Naive thymus-derived CD4-positive, alpha-beta T cell (primary cell): ENCODE measurements around the gene GMPPA. TPM values are rescaled to one million over a fixed set of nuclear protein-coding genes. Genes with fewer than 3 reads are reported as not detected.

Source experiments
- ATAC-seq: fragments of 150-1000 bp; cut with Tn5 transposase; 2 replicates; pipeline ENCODE4 v1.10.0; 2021; ENCODE audit warnings: mild to moderate bottlenecking, moderate library complexity
- CTCF ChIA-PET: fragments of 350-600 bp; sonication (Branson Sonifier 250); formaldehyde crosslinking; loops from one replicate; lab custom pipeline; 2021; ENCODE audit warnings: antibody characterized with exemption; lab: Charles Lee
- POLR2A ChIA-PET: fragments of 350-600 bp; sonication (Branson Sonifier 250); formaldehyde crosslinking; loops from one replicate; lab custom pipeline; 2021; ENCODE audit warnings: antibody characterized with exemption, inconsistent platforms; lab: Charles Lee
- DNase-seq, 9 donors: peaks; one replicate each; pipeline versions ENCODE4 v3.0.0 to v3.0.0-alpha.2; 2020 to 2022; ENCODE audit warnings: mixed read lengths in 1 of 9
- H3K27ac ChIP-seq: one replicate; pipeline ENCODE4 v1.7.0; 2013; ENCODE audit warnings: mild to moderate bottlenecking, low read depth, low read length, moderate library complexity
- H3K27me3 ChIP-seq, 2 donors: one replicate each; pipeline ENCODE4 v1.7.0; 2013; ENCODE audit warnings: low read length in 2 of 2, mild to moderate bottlenecking in 2 of 2, moderate library complexity in 2 of 2; ENCODE audit not compliant: control insufficient read depth in 2 of 2, insufficient read depth in 2 of 2
- H3K36me3 ChIP-seq, 3 experiments: 1 replicate in 2 of 3; 2 replicates in 1 of 3; pipeline ENCODE4 v1.7.0; 2013; ENCODE audit warnings: low read length in 3 of 3, mild to moderate bottlenecking in 3 of 3, moderate library complexity in 1 of 3; ENCODE audit not compliant: insufficient read depth in 3 of 3, control insufficient read depth in 2 of 3
- H3K4me1 ChIP-seq, 2 donors: one replicate each; pipeline ENCODE4 v1.7.0; 2013; ENCODE audit warnings: low read length in 2 of 2, mild to moderate bottlenecking in 2 of 2, moderate library complexity in 1 of 2; ENCODE audit not compliant: control insufficient read depth in 2 of 2, insufficient read depth in 2 of 2
- H3K4me3 ChIP-seq: 2 replicates; pipeline ENCODE4 v1.7.0; 2013; ENCODE audit warnings: mild to moderate bottlenecking, low read length
- H3K9me3 ChIP-seq, 3 experiments: 1 replicate in 2 of 3; 2 replicates in 1 of 3; pipeline ENCODE4 v1.7.0; 2013; ENCODE audit warnings: low read length in 3 of 3; ENCODE audit not compliant: control insufficient read depth in 2 of 3
- H3K27ac Mint-ChIP-seq, 9 donors: one replicate each; pipeline ENCODE4 v1.8.0; 2020 to 2022; ENCODE audit warnings: mixed read lengths in 9 of 9, mild to moderate bottlenecking in 8 of 9, moderate library complexity in 5 of 9, inconsistent platforms in 2 of 9
- H3K27me3 Mint-ChIP-seq, 5 donors: one replicate each; pipeline ENCODE4 v1.8.0; 2021 to 2022; ENCODE audit warnings: mixed read lengths in 5 of 5, mild to moderate bottlenecking in 1 of 5
- H3K36me3 Mint-ChIP-seq, 5 donors: one replicate each; pipeline ENCODE4 v1.8.0; 2020 to 2022; ENCODE audit warnings: mixed read lengths in 5 of 5, mild to moderate bottlenecking in 3 of 5, inconsistent platforms in 1 of 5
- H3K4me1 Mint-ChIP-seq, 7 donors: one replicate each; pipeline ENCODE4 v1.8.0; 2020 to 2022; ENCODE audit warnings: mixed read lengths in 7 of 7, mild to moderate bottlenecking in 3 of 7, inconsistent platforms in 1 of 7
- H3K4me3 Mint-ChIP-seq, 10 donors: one replicate each; pipeline ENCODE4 v1.8.0; 2020 to 2022; ENCODE audit warnings: mild to moderate bottlenecking in 10 of 10, mixed read lengths in 10 of 10, moderate library complexity in 6 of 10, inconsistent platforms in 2 of 10
- H3K9me3 Mint-ChIP-seq, 11 donors: one replicate each; pipeline ENCODE4 v1.8.0; 2020 to 2022; ENCODE audit warnings: mixed read lengths in 11 of 11, mild to moderate bottlenecking in 4 of 11, inconsistent platforms in 1 of 11, moderate library complexity in 1 of 11
- intact Hi-C, 2 donors: fragments of 100-400 bp; cut with micrococcal nuclease; formaldehyde crosslinking; loops; one replicate each; pipeline ENCODE4 v1.15.1; 2023
- polyA plus RNA-seq, 2 donors: library from polyadenylated mRNA; unstranded; fragments of 300-500 nt; fragmentation: Illumina TruSeq; gene quantifications; one replicate each; pipeline ENCODE4 v1.2.3, GENCODE V29; 2021
- total RNA-seq, 6 experiments: library from RNA in 5 of 6; stranded (reverse) in 5 of 6; gene quantifications; 1 replicate in 5 of 6; 2 replicates in 1 of 6; pipeline ENCODE4 v1.2.3 and lab custom pipeline; 2021 to 2026

The GMPPA gene
- total and polyA plus RNA-seq, 7 experiments from 2014 or later: 11.8 to 58.3 (median 28.1) TPM

DNA sequence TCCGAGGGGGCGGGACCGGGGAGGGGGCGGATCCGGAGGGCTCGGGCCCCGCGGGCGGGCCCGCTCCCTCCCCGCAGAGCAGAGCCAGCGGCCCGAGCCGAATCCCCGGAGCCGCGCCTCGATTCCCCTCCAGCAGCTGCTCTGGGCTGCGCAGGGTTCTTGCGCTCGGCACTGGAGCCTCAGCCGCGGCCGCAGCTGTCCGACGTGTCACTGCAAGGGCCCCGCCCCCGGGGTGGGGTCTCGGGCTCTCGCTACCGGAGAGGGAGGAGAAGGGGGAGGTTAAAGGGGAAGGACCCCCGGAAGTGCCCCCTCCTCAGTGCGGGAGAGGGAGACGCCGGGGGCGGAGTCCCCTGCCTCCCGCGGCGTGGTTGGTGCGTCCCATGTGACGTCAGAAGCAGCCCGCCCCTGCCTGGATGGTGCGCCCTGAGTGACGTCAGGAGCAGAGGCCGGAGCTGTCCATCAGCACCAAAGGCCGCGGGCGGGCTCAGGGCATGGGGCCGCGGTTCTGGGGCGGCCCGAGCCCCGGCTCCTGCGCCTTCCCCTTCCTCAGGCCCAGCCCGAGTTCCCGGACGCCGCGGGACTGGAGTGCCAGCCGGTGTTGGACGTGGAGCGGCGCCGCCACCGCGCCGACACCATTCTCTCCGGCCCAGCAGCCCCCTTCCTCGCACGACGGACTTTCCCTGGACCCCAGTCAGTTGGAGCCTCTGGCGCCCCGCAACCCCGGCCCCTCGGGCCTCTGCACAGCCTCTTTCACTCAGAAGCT is 45.1 kb downstream of the GMPPA start, which contains the start of the genes CHPF and TMEM198:
Gene CHPF (minus strand): TSS at position 214 of the 763 bp plus-strand sequence. CDS start 271 bp downstream, outside the sequence.
Gene TMEM198 (plus strand): TSS at position 433 of the 763 bp plus-strand sequence. CDS start 700 bp downstream, outside the sequence.
- H3K36me3 Mint-ChIP-seq: peaks cover 0 to 4% (median 0%) of the 10 kb centered on the region in 5 donors
- H3K27me3 Mint-ChIP-seq: peaks cover 0 to 18% (median 11%) of the 10 kb centered on the region in 5 donors
- H3K36me3 ChIP-seq: no peaks in the 10 kb centered on the region
- H3K9me3 Mint-ChIP-seq: peaks cover 0 to 3% (median 0%) of the 10 kb centered on the region in 11 donors
- H3K27ac Mint-ChIP-seq: peak within 1 kb of the TSS; percentile 71 to 90 (median 78)
- H3K4me3 ChIP-seq: peak within 1 kb of the TSS; percentile 51
- intact Hi-C loops: loop anchor here (1.0 to 5.0 kb wide), 18 partner anchors 9 to 1931 kb away; partner anchors contain the start of genes CNPPD1 (in 2 of the 2), DNAJB2 (in 2 of the 2), GMPPA (in 2 of the 2) and STK11IP (in 2 of the 2)
- peak within 1 kb of the TSS; percentile 83 to 95 (median 90) for H3K4me3 Mint-ChIP-seq
- H3K27me3 ChIP-seq: no peaks in the 10 kb centered on the region
- peak within 1 kb of the TSS; percentile 78 for H3K27ac ChIP-seq
- peaks cover 18 to 30% (median 25%) of the 10 kb centered on the region in 7 donors for H3K4me1 Mint-ChIP-seq
- peaks cover 10 to 12% of the 10 kb centered on the region in 2 donors for H3K4me1 ChIP-seq
- ATAC-seq (peak; percentile 86), DNase-seq (peak; percentile 79 to 94 (median 88))
- CTCF ChIA-PET: interaction anchor here (1.6 to 6.2 kb wide), 4 partner anchors 17 to 100 kb away, joined by 4 to 47 read pairs (median 5); partner anchors contain the start of gene STK11IP
- POLR2A ChIA-PET: interaction anchor here (0.6 to 1.7 kb wide), 7 partner anchors 9 to 386 kb away, joined by 3 to 6 read pairs (median 3); partner anchors contain the start of genes DNAJB2, DNPEP and OBSL1
- no peaks in the 10 kb centered on the region for H3K9me3 ChIP-seq

DNA sequence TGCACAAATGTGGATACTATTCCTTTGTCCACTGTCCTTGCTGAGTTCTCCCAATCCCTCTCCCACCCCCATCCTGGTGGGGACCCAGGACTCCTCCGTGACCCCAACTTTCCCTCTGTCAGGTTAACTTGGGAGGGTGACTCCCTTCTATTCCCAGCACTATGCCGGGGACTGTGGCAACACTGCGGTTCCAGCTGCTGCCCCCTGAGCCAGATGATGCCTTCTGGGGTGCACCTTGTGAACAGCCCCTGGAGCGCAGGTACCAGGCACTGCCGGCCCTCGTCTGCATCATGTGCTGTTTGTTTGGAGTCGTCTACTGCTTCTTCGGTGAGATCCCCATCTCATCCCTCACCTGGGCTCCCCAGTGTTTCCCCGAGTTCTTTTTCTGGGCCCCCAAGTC is 45.9 kb downstream of the GMPPA start:
- peaks cover 10 to 12% of the 10 kb centered on the region in 2 donors for H3K4me1 ChIP-seq
- H3K4me3 Mint-ChIP-seq: peak overlapping the region; percentile 74 to 92 (median 87)
- H3K9me3 Mint-ChIP-seq: peaks cover 0 to 3% (median 0%) of the 10 kb centered on the region in 11 donors
- ChIA-PET CTCF (interaction anchor here (1.8 to 6.2 kb wide), 2 partner anchors 48 to 99 kb away, joined by 5 to 47 read pairs; a partner anchor contains a TSS), POLR2A (no interaction called here)
- H3K27ac Mint-ChIP-seq: peak overlapping the region in 8 of 9 donors; percentile 40 to 90 (median 74)
- H3K4me1 Mint-ChIP-seq: peaks cover 18 to 30% (median 25%) of the 10 kb centered on the region in 7 donors
- H3K4me3 ChIP-seq: no peak overlapping the region
- DNase-seq: no peak
- intact Hi-C loops: loop anchor here (1.0 to 5.0 kb wide), 9 partner anchors 252 to 1932 kb away; partner anchors contain the start of genes DNAJB2 (in 2 of the 2), CNOT9 (in 1 of the 2), CTDSP1 (in 1 of the 2) and NHEJ1 (in 1 of the 2)
- H3K27me3 ChIP-seq: no peaks in the 10 kb centered on the region
- ATAC-seq: no peak
- H3K27ac ChIP-seq: no peak overlapping the region
- H3K9me3 ChIP-seq: no peaks in the 10 kb centered on the region
- H3K36me3 Mint-ChIP-seq: peaks cover 0 to 4% (median 0%) of the 10 kb centered on the region in 5 donors
- peaks cover 0 to 21% (median 12%) of the 10 kb centered on the region in 5 donors for H3K27me3 Mint-ChIP-seq
- no peaks in the 10 kb centered on the region for H3K36me3 ChIP-seq

DNA sequence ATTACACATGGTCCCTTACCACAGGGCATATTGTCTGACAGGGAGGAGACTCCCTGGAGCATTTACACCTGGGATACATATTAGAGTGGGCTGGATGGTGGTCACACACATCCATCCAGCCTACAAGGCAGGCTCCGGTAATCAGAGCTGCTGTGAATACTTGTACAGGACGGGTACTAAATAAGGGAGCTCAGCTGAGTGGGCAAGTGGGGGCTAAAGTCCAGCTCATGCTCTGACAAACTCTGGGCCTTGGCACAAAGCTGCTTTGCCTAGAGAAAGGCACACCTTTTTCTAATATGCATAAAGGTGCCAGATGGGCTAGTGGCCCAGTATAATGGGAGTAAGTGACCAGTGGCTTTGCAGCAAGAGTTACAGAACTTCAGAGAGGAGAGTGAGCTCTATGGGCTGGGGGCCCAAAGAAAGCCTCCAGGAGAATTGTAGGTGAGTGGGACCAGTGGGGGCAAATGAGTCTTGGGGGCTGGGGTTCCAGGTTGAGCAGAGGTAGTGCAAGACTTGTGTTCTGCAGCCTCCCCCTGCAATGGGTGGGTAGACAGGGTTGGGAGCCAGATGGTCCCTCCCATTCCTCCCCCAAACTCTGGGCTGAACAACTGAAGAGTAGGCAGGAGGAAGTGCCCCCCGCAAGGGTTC is 46.7 kb downstream of the GMPPA start:
- Histone ChIP-seq H3K4me3 (no peak overlapping the region), H3K4me1 (peaks cover 10 to 12% of the 10 kb centered on the region in 2 donors), H3K27ac (no peak overlapping the region), H3K36me3 (no peaks in the 10 kb centered on the region), H3K27me3 (no peaks in the 10 kb centered on the region), H3K9me3 (no peaks in the 10 kb centered on the region)
- CTCF ChIA-PET: interaction anchor here (1.8 to 6.2 kb wide), 2 partner anchors 49 to 98 kb away, joined by 5 to 47 read pairs; a partner anchor contains a TSS
- no peak for DNase-seq
- ATAC-seq: no peak
- intact Hi-C loops: no loop called here
- H3K4me1 Mint-ChIP-seq: peaks cover 18 to 30% (median 25%) of the 10 kb centered on the region in 7 donors
- H3K4me3 Mint-ChIP-seq: peak overlapping the region in 5 of 10 donors; percentile 31 to 92 (median 89)
- peak overlapping the region in 2 of 9 donors; percentile 76 to 78 for H3K27ac Mint-ChIP-seq
- POLR2A ChIA-PET: interaction anchor here (0.5 kb wide), 1 partner anchor 334 kb away, joined by 3 read pairs; no protein-coding TSS in a partner anchor
- peaks cover 0 to 25% (median 13%) of the 10 kb centered on the region in 5 donors for H3K27me3 Mint-ChIP-seq
- H3K36me3 Mint-ChIP-seq: peaks cover 0 to 4% (median 0%) of the 10 kb centered on the region in 5 donors
- H3K9me3 Mint-ChIP-seq: peaks cover 0 to 3% (median 0%) of the 10 kb centered on the region in 11 donors

DNA sequence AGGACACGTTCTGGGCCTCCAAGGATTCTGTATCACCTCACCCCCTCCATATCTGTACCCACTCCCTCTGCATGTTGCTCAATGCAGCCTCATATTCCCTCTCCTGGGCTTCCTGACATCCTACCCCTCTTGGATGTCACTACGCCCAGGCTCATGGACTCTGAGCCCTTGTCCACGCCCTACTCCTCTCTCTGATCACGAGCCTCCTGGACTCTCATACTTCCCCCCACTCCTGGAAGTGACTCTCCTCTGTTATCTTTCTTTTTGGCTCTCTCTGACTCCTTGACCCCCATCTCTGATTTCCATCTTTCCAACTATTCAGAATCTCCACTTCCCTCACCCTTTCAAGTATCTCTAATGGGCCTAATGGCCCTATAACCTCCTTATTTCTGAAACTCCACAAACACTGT is 47.3 kb downstream of the GMPPA start:
- Mint-ChIP-seq H3K27me3 (peaks cover 0 to 31% (median 18%) of the 10 kb centered on the region in 5 donors), H3K4me1 (peaks cover 20 to 30% (median 25%) of the 10 kb centered on the region in 7 donors), H3K4me3 (peak overlapping the region in 5 of 10 donors; percentile 15 to 39 (median 25)), H3K27ac (no peak overlapping the region), H3K36me3 (peaks cover 0 to 2% (median 0%) of the 10 kb centered on the region in 5 donors), H3K9me3 (peaks cover 0 to 3% (median 0%) of the 10 kb centered on the region in 11 donors)
- Histone ChIP-seq H3K36me3 (no peaks in the 10 kb centered on the region), H3K9me3 (no peaks in the 10 kb centered on the region), H3K27me3 (no peaks in the 10 kb centered on the region), H3K4me1 (peaks cover 10 to 12% of the 10 kb centered on the region in 2 donors), H3K4me3 (no peak overlapping the region), H3K27ac (no peak overlapping the region)
- DNase-seq (no peak), ATAC-seq (no peak)
- intact Hi-C loops: no loop called here
- POLR2A ChIA-PET: no interaction called here
- CTCF ChIA-PET: no interaction called here

DNA sequence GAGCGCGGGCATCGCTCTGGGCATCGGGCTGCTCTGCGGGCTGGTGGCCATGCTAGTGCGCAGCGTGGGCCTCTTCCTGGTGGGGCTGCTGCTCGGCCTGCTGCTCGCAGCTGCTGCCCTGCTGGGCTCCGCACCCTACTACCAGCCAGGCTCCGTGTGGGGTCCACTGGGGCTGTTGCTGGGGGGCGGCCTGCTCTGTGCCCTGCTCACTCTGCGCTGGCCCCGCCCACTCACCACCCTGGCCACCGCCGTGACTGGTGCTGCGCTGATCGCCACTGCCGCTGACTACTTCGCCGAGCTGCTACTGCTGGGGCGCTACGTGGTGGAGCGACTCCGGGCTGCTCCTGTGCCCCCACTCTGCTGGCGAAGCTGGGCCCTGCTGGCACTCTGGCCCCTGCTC is 48.9 kb downstream of the GMPPA start:
- Histone ChIP-seq H3K9me3 (no peaks in the 10 kb centered on the region), H3K27me3 (peaks cover 0 to 5% of the 10 kb centered on the region in 2 donors), H3K36me3 (no peaks in the 10 kb centered on the region), H3K27ac (no peak overlapping the region), H3K4me3 (no peak overlapping the region), H3K4me1 (peaks cover 8% of the 10 kb centered on the region in 2 donors)
- H3K4me1 Mint-ChIP-seq: peaks cover 16 to 25% (median 19%) of the 10 kb centered on the region in 7 donors
- peaks cover 0 to 40% (median 21%) of the 10 kb centered on the region in 5 donors for H3K27me3 Mint-ChIP-seq
- ChIA-PET CTCF (no interaction called here), POLR2A (no interaction called here)
- peaks cover 0 to 3% (median 0%) of the 10 kb centered on the region in 11 donors for H3K9me3 Mint-ChIP-seq
- H3K4me3 Mint-ChIP-seq: no peak overlapping the region
- H3K27ac Mint-ChIP-seq: no peak overlapping the region
- no peaks in the 10 kb centered on the region for H3K36me3 Mint-ChIP-seq
- DNase-seq (no peak), ATAC-seq (no peak)
- intact Hi-C loops: no loop called here

DNA sequence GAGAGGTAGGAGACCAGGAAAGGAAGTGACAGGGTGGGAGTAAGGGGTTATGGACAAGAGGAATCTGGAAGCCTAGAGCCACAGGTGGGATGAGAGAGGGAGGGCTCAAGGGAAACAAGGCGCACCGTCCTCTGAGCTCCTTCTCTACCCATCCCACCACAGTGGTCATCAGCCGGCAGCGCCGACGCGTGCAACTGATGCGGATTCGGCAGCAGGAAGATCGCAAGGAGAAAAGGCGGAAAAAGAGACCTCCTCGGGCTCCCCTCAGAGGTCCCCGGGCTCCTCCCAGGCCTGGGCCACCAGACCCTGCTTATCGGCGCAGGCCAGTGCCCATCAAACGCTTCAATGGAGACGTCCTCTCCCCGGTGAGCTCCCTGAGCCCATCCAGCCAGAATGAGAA is 50.3 kb downstream of the GMPPA start:
- no peaks in the 10 kb centered on the region for H3K9me3 ChIP-seq
- H3K27ac ChIP-seq: no peak overlapping the region
- peaks cover 0 to 3% (median 0%) of the 10 kb centered on the region in 11 donors for H3K9me3 Mint-ChIP-seq
- H3K4me1 Mint-ChIP-seq: peaks cover 14 to 28% (median 19%) of the 10 kb centered on the region in 7 donors
- peaks cover 5 to 13% of the 10 kb centered on the region in 2 donors for H3K4me1 ChIP-seq
- ChIA-PET POLR2A (interaction anchor here (1.4 kb wide), 1 partner anchor 11 kb away, joined by 3 read pairs; no protein-coding TSS in a partner anchor), CTCF (no interaction called here)
- intact Hi-C loops: no loop called here
- peaks cover 2 to 14% of the 10 kb centered on the region in 2 donors for H3K27me3 ChIP-seq
- no peak overlapping the region for H3K27ac Mint-ChIP-seq
- H3K36me3 Mint-ChIP-seq: no peaks in the 10 kb centered on the region
- H3K4me3 ChIP-seq: no peak overlapping the region
- ATAC-seq: no peak
- peaks cover 0 to 50% (median 23%) of the 10 kb centered on the region in 5 donors for H3K27me3 Mint-ChIP-seq
- H3K36me3 ChIP-seq: no peaks in the 10 kb centered on the region
- H3K4me3 Mint-ChIP-seq: peak overlapping the region in 1 of 10 donors; percentile 8
- DNase-seq: no peak
